Ectodermal cell (in vitro differentiated cells): ENCODE data around the gene CIP2A.

ENCODE experiments used
- H3K27ac ChIP-seq: 2 replicates; pipeline ENCODE4 v1.7.0; 2013; ENCODE audit warnings: mild to moderate bottlenecking, low read depth, low read length; ENCODE audit not compliant: insufficient read depth, poor library complexity, severe bottlenecking
- H3K27me3 ChIP-seq: 2 replicates; pipeline ENCODE4 v1.7.0; 2013; ENCODE audit warnings: mild to moderate bottlenecking, low read length; ENCODE audit not compliant: insufficient read depth, control insufficient read depth, poor library complexity, severe bottlenecking
- H3K36me3 ChIP-seq: one replicate; pipeline ENCODE4 v1.7.0; 2013; ENCODE audit warnings: low read length; ENCODE audit not compliant: control insufficient read depth, insufficient read depth
- H3K4me1 ChIP-seq: one replicate; pipeline ENCODE4 v1.7.0; 2013; ENCODE audit warnings: low read length; ENCODE audit not compliant: control insufficient read depth, insufficient read depth
- H3K4me3 ChIP-seq: 2 replicates; pipeline ENCODE4 v1.7.0; 2013; ENCODE audit warnings: low read depth, low read length, control low read depth; ENCODE audit not compliant: insufficient read depth
- H3K9me3 ChIP-seq: 2 replicates; pipeline ENCODE4 v1.7.0; 2013; ENCODE audit warnings: mild to moderate bottlenecking, low read length, moderate library complexity; ENCODE audit not compliant: control insufficient read depth
- WGBS, 2 experiments: methylation state at CpG; one replicate each; pipeline ENCODE4 v1.1.7; 2013; ENCODE audit warnings: missing lambda C conversion rate in 2 of 2; 5-methylcytosine and 5-hydroxymethylcytosine counted together

Gene CIP2A

GRCh38 chr3:108513961-108514360 lies 75.3 kb downstream of the CIP2A start:
- H3K27ac ChIP-seq, result no peak overlapping the region
- 96 to 97% methylated on average over 3 of the region's 3 CpGs for WGBS, 2 experiments
- peaks cover 15% of the 10 kb centered on the region for H3K4me1 ChIP-seq
- H3K36me3 ChIP-seq, result no peaks in the 10 kb centered on the region
- H3K4me3 ChIP-seq, result no peak overlapping the region
- H3K27me3 ChIP-seq, result no peaks in the 10 kb centered on the region
- H3K9me3 ChIP-seq, result no peaks in the 10 kb centered on the region

- no peak overlapping the region for H3K27ac ChIP-seq
- H3K27me3 ChIP-seq, result no peaks in the 10 kb centered on the region
- 70 to 84% methylated on average over 2 of the region's 2 CpGs for WGBS, 2 experiments
- no peaks in the 10 kb centered on the region for H3K36me3 ChIP-seq
- peaks cover 15% of the 10 kb centered on the region for H3K4me1 ChIP-seq
- no peak overlapping the region for H3K4me3 ChIP-seq
- no peaks in the 10 kb centered on the region for H3K9me3 ChIP-seq
Measured at GRCh38 chr3:108512671-108513070, 76.6 kb downstream of the CIP2A start.

DNA sequence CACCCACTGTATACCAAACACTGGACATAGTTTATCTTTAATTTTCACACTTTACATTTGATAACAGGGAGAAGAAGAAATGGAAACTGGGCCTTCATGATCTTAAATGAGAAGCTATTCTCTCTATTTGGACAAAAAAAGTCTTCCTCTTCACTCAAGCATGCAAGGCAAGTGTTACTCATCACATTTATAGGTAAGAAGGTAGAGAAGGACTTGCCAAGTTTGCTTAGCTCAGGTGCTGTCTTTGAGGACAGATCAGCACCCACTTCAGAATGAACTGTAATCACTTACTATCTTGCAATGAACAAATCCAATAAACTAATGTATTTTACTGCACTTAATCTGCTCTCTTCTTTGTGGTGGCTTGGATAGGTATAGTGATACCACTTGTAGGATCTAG lies 77.7 kb downstream of the CIP2A start:
- peaks cover 14% of the 10 kb centered on the region for H3K4me1 ChIP-seq
- no peak overlapping the region for H3K4me3 ChIP-seq
- H3K27me3 ChIP-seq, result no peaks in the 10 kb centered on the region
- no peak overlapping the region for H3K27ac ChIP-seq
- no peaks in the 10 kb centered on the region for H3K9me3 ChIP-seq
- no peaks in the 10 kb centered on the region for H3K36me3 ChIP-seq

GRCh38 chr3:108511055-108511454 lies 78.2 kb downstream of the CIP2A start:
- H3K27ac ChIP-seq, result no peak overlapping the region
- H3K4me3 ChIP-seq, result no peak overlapping the region
- WGBS, 2 experiments, result 94 to 99% methylated on average over 4 of the region's 4 CpGs
- H3K4me1 ChIP-seq, result peaks cover 10% of the 10 kb centered on the region
- H3K36me3 ChIP-seq, result no peaks in the 10 kb centered on the region
- H3K27me3 ChIP-seq, result no peaks in the 10 kb centered on the region
- no peaks in the 10 kb centered on the region for H3K9me3 ChIP-seq

GRCh38 chr3:108510496-108510895 lies 78.7 kb downstream of the CIP2A start, which contains the start of gene MYH15:
TSS of gene MYH15 (minus strand) at chr3:108510596. CDS start at chr3:108510530, 66 bp downstream.
- Histone ChIP-seq H3K27me3 (no peaks in the 10 kb centered on the region), H3K36me3 (no peaks in the 10 kb centered on the region), H3K4me1 (peaks cover 7% of the 10 kb centered on the region), H3K27ac (no peak within 1 kb of the TSS), H3K9me3 (no peaks in the 10 kb centered on the region), H3K4me3 (no peak within 1 kb of the TSS)
- WGBS, 2 experiments, result 82 to 100% methylated on average over 3 of the region's 3 CpGs

- peaks cover 7% of the 10 kb centered on the region for H3K4me1 ChIP-seq
- no peaks in the 10 kb centered on the region for H3K9me3 ChIP-seq
- H3K4me3 ChIP-seq, result no peak overlapping the region
- no peaks in the 10 kb centered on the region for H3K27me3 ChIP-seq
- 84 to 88% methylated on average over 2 of the region's 2 CpGs for WGBS, 2 experiments
- no peak overlapping the region for H3K27ac ChIP-seq
- H3K36me3 ChIP-seq, result no peaks in the 10 kb centered on the region
Measured at GRCh38 chr3:108509871-108510270, 79.4 kb downstream of the CIP2A start.

GRCh38 chr3:108509263-108509662 lies 80.0 kb downstream of the CIP2A start:
- Histone ChIP-seq H3K9me3 (no peaks in the 10 kb centered on the region), H3K36me3 (no peaks in the 10 kb centered on the region), H3K27ac (no peak overlapping the region), H3K4me1 (peaks cover 7% of the 10 kb centered on the region), H3K4me3 (no peak overlapping the region), H3K27me3 (no peaks in the 10 kb centered on the region)
- WGBS, 2 experiments, result 96 to 97% methylated on average over 3 of the region's 3 CpGs

DNA sequence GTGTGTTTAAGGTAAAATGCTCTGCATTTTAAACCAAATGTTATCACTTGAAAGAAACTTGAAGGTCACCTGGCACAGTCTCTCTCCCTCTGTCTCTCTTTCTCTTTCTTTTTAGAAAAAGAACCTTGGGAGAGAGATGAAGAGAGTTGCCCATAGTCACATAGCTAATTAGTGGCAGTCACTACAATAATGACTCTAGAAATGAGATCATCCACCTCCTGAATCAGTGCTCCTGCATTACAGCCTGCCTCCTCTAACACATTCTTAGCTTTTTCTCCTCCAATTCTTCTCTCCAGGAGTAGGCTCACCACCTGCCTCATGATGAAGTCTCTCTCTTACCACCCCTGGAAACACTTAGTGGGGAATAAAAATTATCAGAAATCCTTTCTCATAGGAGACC lies 81.3 kb downstream of the CIP2A start:
- no peaks in the 10 kb centered on the region for H3K9me3 ChIP-seq
- H3K36me3 ChIP-seq, result no peaks in the 10 kb centered on the region
- H3K4me3 ChIP-seq, result no peak overlapping the region
- no peak overlapping the region for H3K27ac ChIP-seq
- H3K27me3 ChIP-seq, result no peaks in the 10 kb centered on the region
- peaks cover 7% of the 10 kb centered on the region for H3K4me1 ChIP-seq

DNA sequence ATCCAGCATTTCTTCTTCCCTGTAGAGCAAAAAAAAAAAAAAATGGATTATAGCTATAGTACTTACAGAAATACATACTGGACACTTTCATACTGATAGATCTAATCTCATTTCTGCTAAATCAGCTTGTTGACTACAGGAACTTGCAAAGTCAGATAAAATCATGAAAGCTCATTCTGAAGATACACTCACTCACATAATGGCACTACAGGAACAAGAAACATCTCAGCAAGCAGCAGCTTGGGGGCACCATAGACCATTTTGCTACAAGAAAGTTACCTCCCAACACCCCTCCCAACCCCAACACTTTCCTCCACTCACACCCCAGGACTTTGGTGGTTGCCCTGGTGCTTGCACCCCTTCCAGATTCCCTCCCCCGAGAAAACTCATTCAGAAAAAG lies 83.4 kb downstream of the CIP2A start:
- no peaks in the 10 kb centered on the region for H3K27me3 ChIP-seq
- H3K4me3 ChIP-seq, result no peak overlapping the region
- no peaks in the 10 kb centered on the region for H3K36me3 ChIP-seq
- no peak overlapping the region for H3K27ac ChIP-seq
- no peaks in the 10 kb centered on the region for H3K9me3 ChIP-seq
- 100% methylated on average over 1 of the region's 1 CpG; no CpG with 5 or more reads in 1 of the 2 experiments for WGBS, 2 experiments
- peaks cover 7% of the 10 kb centered on the region for H3K4me1 ChIP-seq

DNA sequence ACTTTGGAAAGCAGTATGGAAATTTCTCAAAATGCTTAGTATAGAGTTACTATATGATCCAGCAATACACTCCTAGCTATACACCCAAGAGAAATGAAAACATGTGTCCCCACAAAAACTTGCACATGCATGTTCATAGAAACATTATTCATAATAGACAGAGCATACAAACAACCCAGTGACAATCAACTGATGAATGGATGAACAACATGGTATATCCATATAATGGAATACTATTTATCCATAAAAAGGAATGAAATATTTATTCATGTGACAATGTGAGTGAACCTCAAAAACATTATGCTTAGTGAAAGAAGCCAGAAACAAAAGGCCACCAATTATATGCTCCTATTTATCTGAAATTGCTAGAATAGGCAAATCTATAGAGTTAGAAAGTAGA lies 85.5 kb downstream of the CIP2A start:
- Histone ChIP-seq H3K4me1 (no peaks in the 10 kb centered on the region), H3K36me3 (no peaks in the 10 kb centered on the region), H3K27ac (no peak overlapping the region), H3K4me3 (no peak overlapping the region), H3K27me3 (no peaks in the 10 kb centered on the region), H3K9me3 (no peaks in the 10 kb centered on the region)

DNA sequence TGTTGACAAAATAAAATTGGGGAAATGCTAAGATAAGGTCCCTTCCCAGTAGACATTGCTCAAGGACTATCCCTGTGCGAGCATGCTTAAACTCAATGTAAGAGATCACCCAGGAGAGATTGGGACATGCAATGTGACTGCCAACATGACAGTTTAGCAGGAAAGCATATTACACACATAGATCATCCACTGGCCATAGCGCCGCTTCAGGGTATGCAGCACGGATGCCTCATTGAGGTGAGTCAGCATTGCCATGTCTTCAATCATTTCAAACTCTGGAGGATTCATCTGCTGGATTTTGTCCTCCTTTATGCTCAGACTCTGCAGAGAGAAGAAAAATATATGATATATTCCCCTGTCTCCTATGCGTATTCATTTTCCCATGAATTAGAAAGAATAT lies 87.7 kb downstream of the CIP2A start:
- no peaks in the 10 kb centered on the region for H3K4me1 ChIP-seq
- H3K27me3 ChIP-seq, result no peaks in the 10 kb centered on the region
- WGBS, 2 experiments, result 94 to 99% methylated on average over 5 of the region's 5 CpGs
- H3K9me3 ChIP-seq, result no peaks in the 10 kb centered on the region
- no peak overlapping the region for H3K4me3 ChIP-seq
- H3K27ac ChIP-seq, result no peak overlapping the region
- no peaks in the 10 kb centered on the region for H3K36me3 ChIP-seq
